ENCODE measurements around the gene KANK3. TPM values are rescaled to one million over a fixed set of nuclear protein-coding genes. Genes with fewer than 3 reads are reported as not detected.

Gene KANK3
- total and polyA plus RNA-seq, 10 of the 15 experiments (the other 5 are each of a cell fraction or from before 2014, with no cell fraction given): 0.03 to 0.93 (median 0.22) TPM; not detected in 1

GRCh38 chr19:8325454-8325853 is 17.6 kb downstream of the KANK3 start:
- 39% methylated on average over 3 of the region's 3 CpGs for WGBS (ENCODE audit: insufficient coverage, insufficient replicate concordance, low lambda C conversion rate, missing lambda C conversion rate)
- no TSS peak for BruUV-seq (replicated peaks)
- H3K79me2 ChIP-seq (ENCODE audit: control insufficient read depth, insufficient read depth, low read length): peaks cover 27% of the 10 kb centered on the region
- H3K9ac ChIP-seq (ENCODE audit: control insufficient read depth, insufficient read depth, low read length): no peak overlapping the region
- H3K36me3 ChIP-seq (ENCODE audit: control insufficient read depth in 2 of 2, insufficient read depth in 2 of 2, low read length in 1 of 2): peaks cover 5 to 10% of the 10 kb centered on the region in 2 experiments
- peaks cover 21% of the 10 kb centered on the region for H3K4me1 ChIP-seq (ENCODE audit: control insufficient read depth, insufficient read depth, low read length)
- H3K4me3 ChIP-seq: no peak overlapping the region
- TF ChIP-seq CHD4 (IDR thresholded peaks at IDR 0.05) (no peak), RELA (IDR thresholded peaks at IDR 0.05; ENCODE audit: borderline replicate concordance, partially characterized antibody) (no peak), RAD51 (IDR thresholded peaks at IDR 0.05) (no peak)
- TF ChIP-seq, protein P1, sequence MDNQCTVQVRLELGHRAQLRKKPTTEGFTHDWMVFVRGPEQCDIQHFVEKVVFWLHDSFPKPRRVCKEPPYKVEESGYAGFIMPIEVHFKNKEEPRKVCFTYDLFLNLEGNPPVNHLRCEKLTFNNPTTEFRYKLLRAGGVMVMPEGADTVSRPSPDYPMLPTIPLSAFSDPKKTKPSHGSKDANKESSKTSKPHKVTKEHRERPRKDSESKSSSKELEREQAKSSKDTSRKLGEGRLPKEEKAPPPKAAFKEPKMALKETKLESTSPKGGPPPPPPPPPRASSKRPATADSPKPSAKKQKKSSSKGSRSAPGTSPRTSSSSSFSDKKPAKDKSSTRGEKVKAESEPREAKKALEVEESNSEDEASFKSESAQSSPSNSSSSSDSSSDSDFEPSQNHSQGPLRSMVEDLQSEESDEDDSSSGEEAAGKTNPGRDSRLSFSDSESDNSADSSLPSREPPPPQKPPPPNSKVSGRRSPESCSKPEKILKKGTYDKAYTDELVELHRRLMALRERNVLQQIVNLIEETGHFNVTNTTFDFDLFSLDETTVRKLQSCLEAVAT (IDR thresholded peaks at IDR 0.05): no peak
- H3K27ac ChIP-seq (ENCODE audit: control insufficient read depth, insufficient read depth): no peak overlapping the region
- H3K9me3 ChIP-seq (replicated peaks; ENCODE audit: control insufficient read depth, insufficient read depth, low read length): no peaks in the 10 kb centered on the region
- H3K27me3 ChIP-seq (replicated peaks in 1 of 2; ENCODE audit: control insufficient read depth in 2 of 2, insufficient read depth in 2 of 2, low read length in 1 of 2): no peaks in the 10 kb centered on the region
- RAD21 ChIA-PET (ENCODE audit: unreplicated experiment): interaction anchor here (0.7 kb wide), 1 partner anchor 65 kb away, joined by 3 read pairs; no protein-coding TSS in a partner anchor
- SMC1A ChIA-PET (ENCODE audit: uncharacterized antibody, unreplicated experiment): interaction anchor here (0.6 kb wide), 1 partner anchor 56 kb away, joined by 3 read pairs; no protein-coding TSS in a partner anchor
- FAIRE-seq (no peak), DNase-seq (ENCODE audit: low read depth, low spot score) (no peak), ATAC-seq (no peak)
- no peak overlapping the region for H2AFZ ChIP-seq (ENCODE audit: control insufficient read depth, low read depth, low read length)
- in situ Hi-C loops (cut with MboI): no loop called here
- H4K20me1 ChIP-seq (ENCODE audit: control insufficient read depth, insufficient read depth): no peaks in the 10 kb centered on the region
- intact Hi-C loops (cut with micrococcal nuclease; ENCODE audit: unreplicated experiment): no loop called here
- H3K4me2 ChIP-seq (ENCODE audit: control insufficient read depth, insufficient read depth): no peak overlapping the region
- CTCF ChIA-PET: interaction anchor here (0.6 to 1.6 kb wide), 3 partner anchors 32 to 491 kb away, joined by 3 to 5 read pairs (median 4); partner anchors contain the start of gene MYO1F
- POLR2A ChIA-PET: interaction anchor here (0.6 kb wide), 2 partner anchors 107 to 927 kb away, joined by 4 to 7 read pairs; no protein-coding TSS in a partner anchor

All from GM12878 (cell line).